IPS-18c (cell line): ENCODE data around the gene LHB.
A peak's percentile ranks its signal among the peaks of the same experiment; 100 is the strongest.
"Not testable (repeated sequence)": the region's sequence is repeated elsewhere in the genome, so short reads cannot be mapped to it uniquely, and the experiment has no call there.

ENCODE experiments used
- H3K4me3 ChIP-seq: 2 replicates; pipeline ENCODE4 v1.7.0; 2013; ENCODE audit warnings: low read depth, mild to moderate bottlenecking, low read length, moderate library complexity; ENCODE audit not compliant: insufficient read depth
- H3K9me3 ChIP-seq: one replicate; pipeline ENCODE4 v1.6.1; 2013; ENCODE audit warnings: mild to moderate bottlenecking, low read length, moderate library complexity; ENCODE audit not compliant: control insufficient read depth, insufficient read depth

The LHB gene

GRCh38 chr19:49017041-49017665 lies at the start of gene LHB:
TSS of gene LHB (minus strand) at chr19:49017091. CDS start at chr19:49017081, 10 bp downstream.
- Histone ChIP-seq H3K4me3 (peak within 1 kb of the TSS; percentile 50), H3K9me3 (no peaks in the 10 kb centered on the region)

GRCh38 chr19:49065905-49066512 lies 49.1 kb upstream of the LHB start:
- H3K4me3 ChIP-seq, result no peak overlapping the region

GRCh38 chr19:49064768-49065611 lies 48.1 kb upstream of the LHB start, which contains the start of gene NTF4:
TSS of gene NTF4 (minus strand) at chr19:49064818. CDS start at chr19:49061997, 2,821 bp downstream.
- peak within 1 kb of the TSS; percentile 36; the same call in 1 of the 2 replicates for H3K4me3 ChIP-seq

More at GRCh38 chr19:49065905-49066512, 49.1 kb upstream of the LHB start:
- H3K9me3 ChIP-seq, result peaks cover 2% of the 10 kb centered on the region

GRCh38 chr19:49064029-49064629 lies 47.2 kb upstream of the LHB start:
- Histone ChIP-seq H3K9me3 (peaks cover 2% of the 10 kb centered on the region), H3K4me3 (peak overlapping the region; percentile 36; the same call in 1 of the 2 replicates)

More at GRCh38 chr19:49064768-49065611, 48.1 kb upstream of the LHB start, which contains the start of gene NTF4:
- peaks cover 2% of the 10 kb centered on the region for H3K9me3 ChIP-seq

GRCh38 chr19:49061445-49061844 lies 44.6 kb upstream of the LHB start:
- Histone ChIP-seq H3K9me3 (no peaks in the 10 kb centered on the region), H3K4me3 (no peak overlapping the region)

GRCh38 chr19:49061000-49061399 lies 44.1 kb upstream of the LHB start:
- Histone ChIP-seq H3K4me3 (no peak overlapping the region), H3K9me3 (no peaks in the 10 kb centered on the region)

GRCh38 chr19:49059053-49059452 lies 42.2 kb upstream of the LHB start:
- Histone ChIP-seq H3K4me3 (no peak overlapping the region), H3K9me3 (no peaks in the 10 kb centered on the region)

GRCh38 chr19:49058562-49058961 lies 41.7 kb upstream of the LHB start:
- no peak overlapping the region for H3K4me3 ChIP-seq
- no peaks in the 10 kb centered on the region for H3K9me3 ChIP-seq

GRCh38 chr19:49057636-49058234 lies 40.8 kb upstream of the LHB start, which contains the start of gene CGB7:
TSS of gene CGB7 (minus strand) at chr19:49057749. CDS start at chr19:49055375, 2,374 bp downstream.
- H3K9me3 ChIP-seq, result no peaks in the 10 kb centered on the region
- peak within 1 kb of the TSS; percentile 59 for H3K4me3 ChIP-seq

GRCh38 chr19:49056902-49057596 lies 40.2 kb upstream of the LHB start:
- H3K9me3 ChIP-seq, result not testable (repeated sequence)
- peak overlapping the region; percentile 59 for H3K4me3 ChIP-seq

- H3K4me3 ChIP-seq, result peak overlapping the region; percentile 59
Observed at GRCh38 chr19:49056101-49056901, 39.4 kb upstream of the LHB start.

GRCh38 chr19:49050376-49051033 lies 33.6 kb upstream of the LHB start:
- H3K9me3 ChIP-seq, H3K4me3 ChIP-seq: not testable (repeated sequence)

More at GRCh38 chr19:49056101-49056901, 39.4 kb upstream of the LHB start:
- H3K9me3 ChIP-seq, result no peaks in the 10 kb centered on the region

GRCh38 chr19:49049834-49050233 lies 32.9 kb upstream of the LHB start:
- H3K4me3 ChIP-seq, H3K9me3 ChIP-seq: not testable (repeated sequence)

- not testable (repeated sequence) for H3K4me3 ChIP-seq, H3K9me3 ChIP-seq
Observed at GRCh38 chr19:49049011-49049410, 32.1 kb upstream of the LHB start, which contains the start of gene CGB8. TSS of gene CGB8 (minus strand) at chr19:49049111. CDS start at chr19:49048739, 372 bp downstream.

GRCh38 chr19:49043548-49043947 lies 26.7 kb upstream of the LHB start, which contains the start of gene CGB5:
TSS of gene CGB5 (plus strand) at chr19:49043848. CDS start at chr19:49044210, 362 bp downstream.
- H3K4me3 ChIP-seq, result not testable (repeated sequence)

More at GRCh38 chr19:49043548-49043947, 26.7 kb upstream of the LHB start, which contains the start of gene CGB5:
- not testable (repeated sequence) for H3K9me3 ChIP-seq
